H9 (cell line): ENCODE data around the gene CYB5A. TPM values are rescaled to one million over a fixed set of nuclear protein-coding genes. Genes with fewer than 3 reads are reported as not detected.

Source experiments
- DNase-seq: peaks from one replicate; pipeline ENCODE4 v3.0.0-alpha.2; 2017
- H2AFZ ChIP-seq: one replicate; pipeline ENCODE4 v1.6.1; 2013; ENCODE audit warnings: mild to moderate bottlenecking, low read length, control low read depth, moderate library complexity
- H2AK5ac ChIP-seq: 2 replicates; pipeline ENCODE4 v1.6.1; 2013; ENCODE audit warnings: low read length, control low read depth, mixed read lengths; ENCODE audit not compliant: insufficient read length
- H2BK120ac ChIP-seq: one replicate; pipeline ENCODE4 v1.6.1; 2013; ENCODE audit warnings: low read depth, mild to moderate bottlenecking, low read length, control low read depth, inconsistent platforms; ENCODE audit not compliant: poor library complexity, severe bottlenecking
- H2BK12ac ChIP-seq: 2 replicates; pipeline ENCODE4 v1.6.1; 2013; ENCODE audit warnings: low read length, control low read depth, mixed read lengths, low read depth; ENCODE audit not compliant: insufficient read length
- H2BK15ac ChIP-seq: 2 replicates; pipeline ENCODE4 v1.6.1; 2013; ENCODE audit warnings: low read depth, low read length, control low read depth
- H2BK20ac ChIP-seq: one replicate; pipeline ENCODE4 v1.6.1; 2013; ENCODE audit warnings: low read depth, mild to moderate bottlenecking, low read length, control low read depth, inconsistent platforms; ENCODE audit not compliant: poor library complexity, severe bottlenecking
- H2BK5ac ChIP-seq: 2 replicates; pipeline ENCODE4 v1.6.1; 2013; ENCODE audit warnings: low read length, control low read depth, mixed read lengths; ENCODE audit not compliant: insufficient read length
- H3K14ac ChIP-seq: 2 replicates; pipeline ENCODE4 v1.6.1; 2013; ENCODE audit warnings: low read length, control low read depth; ENCODE audit not compliant: insufficient read depth
- H3K18ac ChIP-seq: 2 replicates; pipeline ENCODE4 v1.6.1; 2013; ENCODE audit warnings: low read depth, mild to moderate bottlenecking, mixed read lengths, low read length, control low read depth; ENCODE audit not compliant: insufficient read length
- H3K23ac ChIP-seq: 2 replicates; pipeline ENCODE4 v1.6.1; 2013; ENCODE audit warnings: low read length, control low read depth, mixed read lengths, low read depth; ENCODE audit not compliant: insufficient read length
- H3K23me2 ChIP-seq: 2 replicates; pipeline ENCODE4 v1.6.1; 2013; ENCODE audit warnings: low read depth, mild to moderate bottlenecking, mixed read lengths, low read length, control low read depth; ENCODE audit not compliant: insufficient read length, poor library complexity, severe bottlenecking
- H3K27ac ChIP-seq: 2 replicates; pipeline ENCODE4 v1.5.1; 2013; ENCODE audit warnings: low read length, control low read depth, mixed read lengths, low read depth; ENCODE audit not compliant: insufficient read length
- H3K27me3 ChIP-seq: 2 replicates; pipeline ENCODE4 v1.6.1; 2013; ENCODE audit warnings: low read length, control low read depth, inconsistent platforms; ENCODE audit not compliant: insufficient read depth
- H3K4ac ChIP-seq: 2 replicates; pipeline ENCODE4 v1.6.1; 2013; ENCODE audit warnings: low read depth, mild to moderate bottlenecking, control low read depth, inconsistent platforms, low read length, moderate library complexity
- H3K4me1 ChIP-seq: 2 replicates; pipeline ENCODE4 v1.6.1; 2013; ENCODE audit warnings: low read length, control low read depth, inconsistent platforms; ENCODE audit not compliant: insufficient read depth
- H3K4me2 ChIP-seq: 2 replicates; pipeline ENCODE4 v1.6.1; 2013; ENCODE audit warnings: low read length, control low read depth, mixed read lengths; ENCODE audit not compliant: insufficient read length, insufficient read depth
- H3K56ac ChIP-seq: 2 replicates; pipeline ENCODE4 v1.6.1; 2013; ENCODE audit warnings: low read depth, mild to moderate bottlenecking, mixed read lengths, low read length, control low read depth; ENCODE audit not compliant: insufficient read length
- H3K79me1 ChIP-seq: 2 replicates; pipeline ENCODE4 v1.6.1; 2013; ENCODE audit warnings: low read depth, mild to moderate bottlenecking, moderate library complexity, low read length, control low read depth, inconsistent platforms; ENCODE audit not compliant: insufficient read depth, poor library complexity, severe bottlenecking
- H3K79me2 ChIP-seq: 2 replicates; pipeline ENCODE4 v1.6.1; 2013; ENCODE audit warnings: low read length, control low read depth, inconsistent platforms; ENCODE audit not compliant: insufficient read depth
- H3K9ac ChIP-seq: 2 replicates; pipeline ENCODE4 v1.6.1; 2013; ENCODE audit warnings: low read length, control low read depth, mixed read lengths; ENCODE audit not compliant: insufficient read length; ENCODE audit errors: extremely low read depth
- H3K9me3 ChIP-seq: one replicate; pipeline ENCODE4 v1.6.1; 2013; ENCODE audit warnings: low read depth, low read length, inconsistent platforms; ENCODE audit not compliant: control insufficient read depth
- H3T11ph ChIP-seq: one replicate; pipeline ENCODE4 v1.6.1; 2013; ENCODE audit warnings: mild to moderate bottlenecking, low read length, control low read depth, inconsistent platforms
- H4K20me1 ChIP-seq: one replicate; pipeline ENCODE4 v1.6.1; 2013; ENCODE audit not compliant: control insufficient read depth, insufficient read length, insufficient read depth
- H4K5ac ChIP-seq: 2 replicates; pipeline ENCODE4 v1.6.1; 2013; ENCODE audit warnings: low read depth, mild to moderate bottlenecking, mixed read lengths, low read length, control low read depth; ENCODE audit not compliant: insufficient read length
- H4K8ac ChIP-seq: replicated peaks from 2 replicates; pipeline ENCODE4 v1.6.1; 2013; ENCODE audit warnings: low read length, control low read depth, mixed read lengths, low read depth; ENCODE audit not compliant: insufficient read length
- H4K91ac ChIP-seq: 2 replicates; pipeline ENCODE4 v1.6.1; 2013; ENCODE audit warnings: low read depth, mild to moderate bottlenecking, moderate library complexity, mixed read lengths, low read length, control low read depth; ENCODE audit not compliant: insufficient read length
- H3K27ac Mint-ChIP-seq, 3 experiments: 2 replicates in 2 of 3; 3 replicates in 1 of 3; pipeline ENCODE4 v1.8.0; 2020 to 2021; ENCODE audit warnings: mixed read lengths in 3 of 3, mild to moderate bottlenecking in 1 of 3, moderate library complexity in 1 of 3
- H3K27me3 Mint-ChIP-seq: 2 replicates; pipeline ENCODE4 v1.8.0; 2021; ENCODE audit warnings: low read depth, mild to moderate bottlenecking, moderate library complexity, mixed read lengths
- H3K36me3 Mint-ChIP-seq, 3 experiments: 2 replicates in 2 of 3; 3 replicates in 1 of 3; pipeline ENCODE4 v1.8.0; 2020 to 2021; ENCODE audit warnings: low read depth in 3 of 3, mixed read lengths in 3 of 3; ENCODE audit not compliant: insufficient read depth in 1 of 3
- H3K4me1 Mint-ChIP-seq, 2 experiments: 2 replicates each; pipeline ENCODE4 v1.8.0; 2020; ENCODE audit warnings: mixed read lengths in 2 of 2
- H3K4me3 Mint-ChIP-seq, 2 experiments: 2 replicates in 1 of 2; 3 replicates in 1 of 2; pipeline ENCODE4 v1.8.0; 2020 to 2021; ENCODE audit warnings: mild to moderate bottlenecking in 2 of 2, mixed read lengths in 2 of 2, moderate library complexity in 1 of 2
- H3K9me3 Mint-ChIP-seq, 2 experiments: 2 replicates in 1 of 2; 3 replicates in 1 of 2; pipeline ENCODE4 v1.8.0; 2020; ENCODE audit warnings: mild to moderate bottlenecking in 2 of 2, mixed read lengths in 2 of 2, moderate library complexity in 1 of 2
- CTCF ChIP-seq: fragments of 200-600 bp; sonication (generic); conservative IDR thresholded peaks from 3 replicates; pipeline ENCODE4 v1.8.0; 2021; ENCODE audit warnings: antibody characterized with exemption, mild to moderate bottlenecking
- WGBS: extraction: QIAGEN DNeasy Blood & Tissue Kit; methylation state at CpG from one replicate; pipeline ENCODE4 v1.1.7; 2013; ENCODE audit warnings: missing lambda C conversion rate, low lambda C conversion rate, mixed read lengths; ENCODE audit not compliant: insufficient read length; ENCODE audit errors: extremely low coverage; 5-methylcytosine and 5-hydroxymethylcytosine counted together
- total RNA-seq: library from RNA; stranded (reverse); gene quantifications from 2 replicates; pipeline ENCODE4 v1.2.1, GENCODE V29; 2021

The CYB5A gene
- total RNA-seq, 1 experiment from 2014 or later, result 93.2 TPM

GRCh38 chr18:74288730-74289129, 3.0 kb downstream of the CYB5A start:
- no peak overlapping the region for H3T11ph ChIP-seq
- no peak overlapping the region for H4K5ac ChIP-seq
- no peak overlapping the region for H4K91ac ChIP-seq
- no peak overlapping the region for H2BK5ac ChIP-seq
- no peak overlapping the region for H2AFZ ChIP-seq
- Mint-ChIP-seq H3K4me3 (peak overlapping the region in 1 of 2 experiments; percentile 5; a peak in 2 of 5 replicates), H3K27ac (peak overlapping the region in 2 of 3 experiments; percentile 18 to 58; a peak in 4 of 7 replicates), H3K36me3 (peaks cover 0 to 2% (median 0%) of the 10 kb centered on the region in 3 experiments; a peak in 3 of 7 replicates), H3K4me1 (peaks cover 45 to 46% of the 10 kb centered on the region in 2 experiments), H3K9me3 (no peaks in the 10 kb centered on the region; a peak in 3 of 5 replicates), H3K27me3 (peaks cover 3% of the 10 kb centered on the region)
- no peak overlapping the region for H4K8ac ChIP-seq
- no peak overlapping the region for H2BK20ac ChIP-seq
- no peaks in the 10 kb centered on the region for H3K27me3 ChIP-seq
- no peak for TF ChIP-seq CTCF
- H2BK12ac ChIP-seq, result no peak overlapping the region
- no peak overlapping the region for H3K56ac ChIP-seq
- H2BK120ac ChIP-seq, result no peak overlapping the region
- H3K9ac ChIP-seq, result no peak overlapping the region
- no peak overlapping the region for H3K18ac ChIP-seq
- no peak overlapping the region for H3K27ac ChIP-seq
- no peaks in the 10 kb centered on the region for H3K79me1 ChIP-seq
- H3K4ac ChIP-seq, result no peak overlapping the region
- peaks cover 18% of the 10 kb centered on the region; the same call in 1 of the 2 replicates for H3K4me1 ChIP-seq
- H2BK15ac ChIP-seq, result no peak overlapping the region
- H3K9me3 ChIP-seq, result no peaks in the 10 kb centered on the region
- no peak overlapping the region for H2AK5ac ChIP-seq
- H4K20me1 ChIP-seq, result no peaks in the 10 kb centered on the region
- H3K79me2 ChIP-seq, result peaks cover 14% of the 10 kb centered on the region; the same call in 1 of the 2 replicates
- H3K23me2 ChIP-seq, result peaks cover 2% of the 10 kb centered on the region
- no CpG with 5 or more reads among the region's 9 CpGs for WGBS
- DNase-seq, result no peak
- no peak overlapping the region for H3K14ac ChIP-seq
- H3K4me2 ChIP-seq, result peak overlapping the region; percentile 40
- no peak overlapping the region for H3K23ac ChIP-seq
